ENCODE results near the gene CTSE.

The CTSE gene

GRCh38 chr1:205976708-205977401 lies 46.8 kb downstream of the CTSE start:
- in situ Hi-C loops (cut with HindIII; ENCODE audit: low sequenced_read_pairs), result loop anchor here (10.0 to 25.0 kb wide), 2 partner anchors 52 to 135 kb away; partner anchors contain the start of gene AVPR1B
- no peak overlapping the region for H3K4me3 ChIP-seq (ENCODE audit: low read depth, low read length)
- no peak for DNase-seq (ENCODE audit: low read depth)
- TF ChIP-seq CTCF (IDR thresholded peaks at IDR 0.05; ENCODE audit: low read depth, low read length, missing control alignments), result no peak

- no peak overlapping the region for H3K4me3 ChIP-seq (ENCODE audit: low read depth, low read length)
- no peak for TF ChIP-seq CTCF (IDR thresholded peaks at IDR 0.05; ENCODE audit: low read depth, low read length, missing control alignments)
- no peak for DNase-seq (ENCODE audit: low read depth)
- in situ Hi-C loops (cut with HindIII; ENCODE audit: low sequenced_read_pairs), result loop anchor here (10.0 to 25.0 kb wide), 2 partner anchors 51 to 136 kb away; partner anchors contain the start of gene AVPR1B
Measured at GRCh38 chr1:205976036-205976435, 47.7 kb downstream of the CTSE start.

GRCh38 chr1:205975387-205975998 lies 48.2 kb downstream of the CTSE start:
- in situ Hi-C loops (cut with HindIII; ENCODE audit: low sequenced_read_pairs), result loop anchor here (10.0 to 25.0 kb wide), 2 partner anchors 51 to 137 kb away; partner anchors contain the start of gene AVPR1B
- H3K4me3 ChIP-seq (ENCODE audit: low read depth, low read length), result no peak overlapping the region
- no peak for DNase-seq (ENCODE audit: low read depth)
- TF ChIP-seq CTCF (IDR thresholded peaks at IDR 0.05; ENCODE audit: low read depth, low read length, missing control alignments), result no peak

- DNase-seq (ENCODE audit: low read depth), result no peak
- TF ChIP-seq CTCF (IDR thresholded peaks at IDR 0.05; ENCODE audit: low read depth, low read length, missing control alignments), result no peak
- no peak overlapping the region for H3K4me3 ChIP-seq (ENCODE audit: low read depth, low read length)
- in situ Hi-C loops (cut with HindIII; ENCODE audit: low sequenced_read_pairs), result loop anchor here (10.0 to 25.0 kb wide), 2 partner anchors 50 to 138 kb away; partner anchors contain the start of gene AVPR1B
Measured at GRCh38 chr1:205974712-205975111, 49.0 kb downstream of the CTSE start.

GRCh38 chr1:205973377-205974232 lies 50.1 kb downstream of the CTSE start:
- in situ Hi-C loops (cut with HindIII; ENCODE audit: low sequenced_read_pairs), result loop anchor here (10.0 kb wide), 1 partner anchor 49 kb away; no protein-coding TSS in a partner anchor
- no peak for TF ChIP-seq CTCF (IDR thresholded peaks at IDR 0.05; ENCODE audit: low read depth, low read length, missing control alignments)
- DNase-seq (ENCODE audit: low read depth), result no peak
- no peak overlapping the region for H3K4me3 ChIP-seq (ENCODE audit: low read depth, low read length)

Data from astrocyte of the cerebellum (primary cell).